Muscle layer of colon (tissue), 2 donors: ENCODE data around the gene ADAMTSL5.

Experiments
- H3K27ac ChIP-seq: one replicate; pipeline ENCODE4 v1.7.0; 2013; ENCODE audit warnings: low read depth, mild to moderate bottlenecking, low read length, moderate library complexity
- H3K27me3 ChIP-seq, 2 donors: one replicate each; pipeline ENCODE4 v1.7.0; 2013; ENCODE audit warnings: low read length in 2 of 2, mild to moderate bottlenecking in 2 of 2; ENCODE audit not compliant: insufficient read depth in 2 of 2, control insufficient read depth in 1 of 2
- H3K36me3 ChIP-seq: one replicate; pipeline ENCODE4 v1.7.0; 2013; ENCODE audit warnings: mild to moderate bottlenecking, low read length; ENCODE audit not compliant: insufficient read depth
- H3K4me1 ChIP-seq: one replicate; pipeline ENCODE4 v1.7.0; 2013; ENCODE audit warnings: mild to moderate bottlenecking, low read length; ENCODE audit not compliant: insufficient read depth
- H3K4me3 ChIP-seq, 2 donors: one replicate each; pipeline ENCODE4 v1.7.0; 2013; ENCODE audit warnings: low read length in 2 of 2, low read depth in 1 of 2, mild to moderate bottlenecking in 1 of 2, moderate library complexity in 1 of 2
- H3K9ac ChIP-seq: one replicate; pipeline ENCODE4 v1.7.0; 2013; ENCODE audit warnings: low read length
- H3K9me3 ChIP-seq: one replicate; pipeline ENCODE4 v1.7.0; 2013; ENCODE audit warnings: mild to moderate bottlenecking, low read length
- donor health status: abdominal sarcoma.
- donor health status: Adenocarcinoma of cecum.

The ADAMTSL5 gene

GRCh38 chr19:1465191-1466016 lies 47.4 kb downstream of the ADAMTSL5 start:
- H3K4me3 ChIP-seq, result no peak overlapping the region
- H3K9me3 ChIP-seq, result no peaks in the 10 kb centered on the region
- H3K4me1 ChIP-seq, result peaks cover 2% of the 10 kb centered on the region
- H3K36me3 ChIP-seq, result no peaks in the 10 kb centered on the region
- no peak overlapping the region for H3K9ac ChIP-seq
- H3K27me3 ChIP-seq, result peaks cover 0 to 48% of the 10 kb centered on the region in 2 donors
- H3K27ac ChIP-seq, result no peak overlapping the region

GRCh38 chr19:1461862-1462261 lies 51.0 kb downstream of the ADAMTSL5 start:
- no peak overlapping the region for H3K4me3 ChIP-seq
- H3K27me3 ChIP-seq, result peaks cover 0 to 35% of the 10 kb centered on the region in 2 donors
- H3K27ac ChIP-seq, result no peak overlapping the region
- H3K9ac ChIP-seq, result no peak overlapping the region
- H3K9me3 ChIP-seq, result no peaks in the 10 kb centered on the region
- no peaks in the 10 kb centered on the region for H3K4me1 ChIP-seq
- no peaks in the 10 kb centered on the region for H3K36me3 ChIP-seq

GRCh38 chr19:1460033-1460995 lies 52.5 kb downstream of the ADAMTSL5 start:
- H3K4me1 ChIP-seq, result no peaks in the 10 kb centered on the region
- no peak overlapping the region for H3K9ac ChIP-seq
- no peaks in the 10 kb centered on the region for H3K36me3 ChIP-seq
- H3K4me3 ChIP-seq, result no peak overlapping the region
- H3K9me3 ChIP-seq, result no peaks in the 10 kb centered on the region
- H3K27me3 ChIP-seq, result peaks cover 13 to 35% of the 10 kb centered on the region in 2 donors
- H3K27ac ChIP-seq, result no peak overlapping the region

- Histone ChIP-seq H3K4me1 (no peaks in the 10 kb centered on the region), H3K27me3 (peaks cover 13 to 38% of the 10 kb centered on the region in 2 donors), H3K4me3 (no peak overlapping the region), H3K36me3 (no peaks in the 10 kb centered on the region), H3K9me3 (no peaks in the 10 kb centered on the region), H3K27ac (no peak overlapping the region), H3K9ac (no peak overlapping the region)
Measured at GRCh38 chr19:1459479-1459878, 53.3 kb downstream of the ADAMTSL5 start.

- H3K9me3 ChIP-seq, result no peaks in the 10 kb centered on the region
- peaks cover 13 to 53% of the 10 kb centered on the region in 2 donors for H3K27me3 ChIP-seq
- H3K27ac ChIP-seq, result no peak overlapping the region
- no peaks in the 10 kb centered on the region for H3K36me3 ChIP-seq
- H3K4me1 ChIP-seq, result no peaks in the 10 kb centered on the region
- no peak overlapping the region for H3K4me3 ChIP-seq
- no peak overlapping the region for H3K9ac ChIP-seq
Measured at GRCh38 chr19:1457892-1458291, 54.9 kb downstream of the ADAMTSL5 start.

- H3K36me3 ChIP-seq, result no peaks in the 10 kb centered on the region
- H3K27ac ChIP-seq, result no peak overlapping the region
- no peaks in the 10 kb centered on the region for H3K4me1 ChIP-seq
- no peak overlapping the region for H3K9ac ChIP-seq
- no peak overlapping the region for H3K4me3 ChIP-seq
- peaks cover 18 to 60% of the 10 kb centered on the region in 2 donors for H3K27me3 ChIP-seq
- H3K9me3 ChIP-seq, result no peaks in the 10 kb centered on the region
Measured at GRCh38 chr19:1457031-1457739, 55.6 kb downstream of the ADAMTSL5 start.

GRCh38 chr19:1456121-1456900 lies 56.5 kb downstream of the ADAMTSL5 start:
- H3K27me3 ChIP-seq, result peaks cover 23 to 69% of the 10 kb centered on the region in 2 donors
- H3K4me3 ChIP-seq, result no peak overlapping the region
- no peak overlapping the region for H3K27ac ChIP-seq
- no peaks in the 10 kb centered on the region for H3K9me3 ChIP-seq
- no peaks in the 10 kb centered on the region for H3K36me3 ChIP-seq
- no peaks in the 10 kb centered on the region for H3K4me1 ChIP-seq
- H3K9ac ChIP-seq, result no peak overlapping the region

GRCh38 chr19:1455336-1456120 lies 57.3 kb downstream of the ADAMTSL5 start:
- peaks cover 31 to 77% of the 10 kb centered on the region in 2 donors for H3K27me3 ChIP-seq
- no peaks in the 10 kb centered on the region for H3K9me3 ChIP-seq
- H3K4me1 ChIP-seq, result no peaks in the 10 kb centered on the region
- no peak overlapping the region for H3K27ac ChIP-seq
- no peak overlapping the region for H3K4me3 ChIP-seq
- H3K36me3 ChIP-seq, result no peaks in the 10 kb centered on the region
- H3K9ac ChIP-seq, result no peak overlapping the region
